Muscle of back (tissue), 13 donors: Measurements from ENCODE around the gene ZNRF1. TPM values are rescaled to one million over a fixed set of nuclear protein-coding genes. Genes with fewer than 3 reads are reported as not detected.
"Not testable (repeated sequence)": the region's sequence is repeated elsewhere in the genome, so short reads cannot be mapped to it uniquely, and the experiment has no call there.

Experiments
- DNase-seq, 3 donors: peaks; one replicate each; pipeline versions ENCODE4 v3.0.0 to v3.0.0-alpha.2; 2013
- long read RNA-seq, 9 donors: transcript quantifications; one replicate each; lab custom pipeline, GENCODE V29; 2026
- polyA plus RNA-seq, 10 donors: library from polyadenylated mRNA; unstranded; fragments of 120-200 nt; gene quantifications; one replicate each; pipeline ENCODE4 v1.2.1, GENCODE V29; 2013; ENCODE audit not compliant: insufficient read length in 10 of 10

ZNRF1 gene
- 10 to 100 TPM; 34.0 to 51.6 (median 38.9) TPM for polyA plus RNA-seq
- long read RNA-seq, donor 1, full-length matches to known transcripts = 23 of 32 reads
- long read RNA-seq, donor 1, partial matches to known transcripts = 9 of 32 reads
- long read RNA-seq, donor 1, other reads (novel, unspliced or antisense) = 0 of 32 reads
- long read RNA-seq, donor 2, full-length matches to known transcripts = 16 of 16 reads
- long read RNA-seq, donor 2, partial matches to known transcripts = 0 of 16 reads
- long read RNA-seq, donor 2, other reads (novel, unspliced or antisense) = 0 of 16 reads
- long read RNA-seq, donor 3 = 0 reads
- long read RNA-seq, donor 4, full-length matches to known transcripts = 11 of 17 reads
- long read RNA-seq, donor 4, partial matches to known transcripts = 6 of 17 reads
- long read RNA-seq, donor 4, other reads (novel, unspliced or antisense) = 0 of 17 reads
- long read RNA-seq, donor 5, full-length matches to known transcripts = 29 of 34 reads
- long read RNA-seq, donor 5, partial matches to known transcripts = 5 of 34 reads
- long read RNA-seq, donor 5, other reads (novel, unspliced or antisense) = 0 of 34 reads
- long read RNA-seq, donor 6, full-length matches to known transcripts = 21 of 30 reads
- long read RNA-seq, donor 6, partial matches to known transcripts = 9 of 30 reads
- long read RNA-seq, donor 6, other reads (novel, unspliced or antisense) = 0 of 30 reads
- long read RNA-seq, donor 7, full-length matches to known transcripts = 16 of 16 reads
- long read RNA-seq, donor 7, partial matches to known transcripts = 0 of 16 reads
- long read RNA-seq, donor 7, other reads (novel, unspliced or antisense) = 0 of 16 reads
- long read RNA-seq, donor 8, full-length matches to known transcripts = 20 of 26 reads
- long read RNA-seq, donor 8, partial matches to known transcripts = 6 of 26 reads
- long read RNA-seq, donor 8, other reads (novel, unspliced or antisense) = 0 of 26 reads
- long read RNA-seq, donor 9, full-length matches to known transcripts = 3 of 3 reads
- long read RNA-seq, donor 9, partial matches to known transcripts = 0 of 3 reads
- long read RNA-seq, donor 9, other reads (novel, unspliced or antisense) = 0 of 3 reads

GRCh38 chr16:74998481-74999218, at the start of gene ZNRF1:
Gene ZNRF1 (plus strand): TSS chr16:74999024. CDS start chr16:74999672, 648 bp downstream.
- DNase-seq = peak; percentile 76 to 94 (median 92)

- no peak for DNase-seq
These were observed 49.5 kb upstream of the ZNRF1 start for GRCh38 chr16:74949309-74949708.

GRCh38 chr16:74950511-74950910, 48.3 kb upstream of the ZNRF1 start:
- DNase-seq = no peak

- DNase-seq = no peak
These were observed 47.6 kb upstream of the ZNRF1 start for GRCh38 chr16:74951206-74951605.

- no peak for DNase-seq
These were observed 47.1 kb upstream of the ZNRF1 start for GRCh38 chr16:74951681-74952080.

- DNase-seq = no peak
These were observed 44.1 kb upstream of the ZNRF1 start for GRCh38 chr16:74954763-74955162.

GRCh38 chr16:74973304-74973703, 25.5 kb upstream of the ZNRF1 start:
- no peak for DNase-seq

GRCh38 chr16:74975591-74975990, 23.2 kb upstream of the ZNRF1 start:
- no peak for DNase-seq

GRCh38 chr16:74982256-74982655, 16.6 kb upstream of the ZNRF1 start:
- no peak for DNase-seq

- no peak for DNase-seq
These were observed 14.7 kb upstream of the ZNRF1 start for GRCh38 chr16:74984194-74984528.

GRCh38 chr16:74984529-74985296, 14.1 kb upstream of the ZNRF1 start, which contains the start of gene WDR59:
Gene WDR59 (minus strand): TSS chr16:74985123. CDS start chr16:74985017, 106 bp downstream.
- peak; percentile 99 to 100 (median 99) for DNase-seq

- DNase-seq = no peak
These were observed 11.7 kb upstream of the ZNRF1 start for GRCh38 chr16:74987027-74987681.

GRCh38 chr16:74989864-74990263, 9.0 kb upstream of the ZNRF1 start:
- DNase-seq = not testable (repeated sequence)

- DNase-seq = no peak
These were observed 8.0 kb upstream of the ZNRF1 start for GRCh38 chr16:74990832-74991231.

- DNase-seq = no peak
These were observed 7.6 kb upstream of the ZNRF1 start for GRCh38 chr16:74991268-74991592.

GRCh38 chr16:74991593-74992403, 7.0 kb upstream of the ZNRF1 start:
- peak in 1 of 3 donors; percentile 28 for DNase-seq

- no peak for DNase-seq
These were observed 2.8 kb upstream of the ZNRF1 start for GRCh38 chr16:74995986-74996385.

GRCh38 chr16:74997042-74997491, 1.8 kb upstream of the ZNRF1 start:
- DNase-seq = no peak

- DNase-seq = peak in 2 of 3 donors; percentile 43 to 78
These were observed 390 bp downstream of the ZNRF1 start for GRCh38 chr16:74999219-74999608.
